Measurements from ENCODE around the gene CDYL2.

Gene CDYL2

DNA sequence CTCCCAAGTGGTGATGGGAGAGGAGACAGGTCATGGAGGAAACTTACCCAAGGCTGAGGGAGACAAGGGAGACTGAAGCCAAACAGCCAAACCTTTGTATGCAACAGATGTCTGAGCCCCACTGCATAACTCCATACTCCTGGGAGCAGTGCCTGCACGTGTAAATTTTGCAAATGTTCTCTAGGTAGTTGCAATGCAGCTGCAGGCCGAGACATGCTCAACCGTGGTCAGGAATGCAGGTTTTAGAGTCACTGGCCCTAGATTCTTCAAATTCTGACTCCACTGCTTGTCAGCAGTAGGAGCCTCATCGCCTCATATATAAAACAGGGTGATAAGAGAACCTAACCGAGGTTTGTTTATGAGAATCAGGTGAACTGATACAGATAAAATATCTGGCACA is 252.1 kb downstream of the CDYL2 start:
- no peak for DNase-seq (ENCODE audit: low read depth, low spot score)

Measured in iPS DF 19.7 (cell line).